GM10266 (cell line): ENCODE measurements around the gene TIMM44.

ENCODE experiments used
- DNase-seq: peaks from one replicate; pipeline ENCODE4 v3.0.0; 2012; ENCODE audit errors: extremely low spot score
- CTCF ChIP-seq: IDR thresholded peaks from 2 replicates; pipeline ENCODE4 v1.5.1; 2012; ENCODE audit warnings: mild to moderate bottlenecking, low read depth; ENCODE audit not compliant: control insufficient read depth, insufficient read depth; ENCODE audit errors: missing control alignments

Gene TIMM44

GRCh38 chr19:7879836-7880235 is 63.6 kb downstream of the TIMM44 start:
- DNase-seq: no peak
- no peak for TF ChIP-seq CTCF

GRCh38 chr19:7879111-7879807 is 64.2 kb downstream of the TIMM44 start:
- no peak for DNase-seq
- TF ChIP-seq CTCF: no peak

- no peak for DNase-seq
- no peak for TF ChIP-seq CTCF
Measured at GRCh38 chr19:7877249-7877836, 66.1 kb downstream of the TIMM44 start.
